Activated naive CD4-positive, alpha-beta T cell (primary cell): ENCODE measurements around the gene EPHA4.

ENCODE experiments used
- DNase-seq, 4 experiments: peaks; one replicate each; lab custom pipeline; 2025; lab: John Stamatoyannopoulos, UW

EPHA4 gene

DNA sequence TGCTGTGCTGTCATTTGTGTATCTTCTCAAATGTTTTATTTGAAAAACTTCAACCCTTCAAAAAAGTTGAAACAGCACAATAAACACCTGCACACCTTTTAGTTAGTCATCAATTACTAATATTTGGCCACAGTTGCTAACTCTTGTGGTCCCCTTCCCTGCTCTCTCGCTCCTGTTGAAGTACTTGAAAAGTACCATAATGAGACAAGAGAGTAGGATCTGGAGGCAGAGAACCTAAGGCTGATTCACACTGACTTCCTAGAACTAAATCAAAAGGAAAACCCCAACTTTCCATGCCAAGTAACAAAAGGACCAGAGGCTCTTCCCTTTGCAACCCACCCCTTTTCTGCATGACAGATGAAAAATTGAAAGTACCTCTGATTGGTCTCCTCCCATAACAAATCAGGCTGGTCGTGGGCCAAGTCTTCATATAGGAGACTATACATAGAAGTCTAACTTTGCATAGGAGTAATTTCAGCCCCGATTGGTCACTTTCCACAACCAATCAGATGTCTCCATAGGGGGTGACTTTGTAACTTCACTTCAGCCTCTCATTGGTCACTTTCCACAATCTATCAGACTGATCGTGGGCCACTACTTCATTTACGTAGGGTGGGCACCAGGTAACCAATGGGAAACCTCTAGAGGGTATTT lies 179.7 kb downstream of the EPHA4 start:
- no peak for DNase-seq

DNA sequence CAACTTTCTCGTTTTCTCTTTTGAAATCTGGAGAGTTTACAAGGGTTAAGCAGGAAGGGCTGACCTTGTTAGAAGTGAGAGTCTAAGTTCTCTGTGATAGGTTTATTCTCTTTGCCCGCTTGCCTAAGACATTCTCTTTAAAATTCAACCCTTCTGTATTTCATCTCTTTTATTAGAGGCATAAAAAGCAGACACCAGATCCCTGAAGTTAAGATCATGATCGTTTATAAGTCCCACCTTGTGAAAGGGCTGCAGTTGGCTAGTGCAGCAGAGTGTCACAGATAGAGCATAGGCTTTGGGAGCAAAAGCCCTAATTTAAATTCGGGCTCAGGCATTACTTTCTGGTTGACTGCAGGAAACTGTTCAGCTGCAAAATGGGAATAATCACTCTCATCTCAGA lies 181.2 kb downstream of the EPHA4 start:
- DNase-seq, result no peak

- DNase-seq, result no peak
Measured at GRCh38 chr2:221389904-221390303, 182.2 kb downstream of the EPHA4 start.

DNA sequence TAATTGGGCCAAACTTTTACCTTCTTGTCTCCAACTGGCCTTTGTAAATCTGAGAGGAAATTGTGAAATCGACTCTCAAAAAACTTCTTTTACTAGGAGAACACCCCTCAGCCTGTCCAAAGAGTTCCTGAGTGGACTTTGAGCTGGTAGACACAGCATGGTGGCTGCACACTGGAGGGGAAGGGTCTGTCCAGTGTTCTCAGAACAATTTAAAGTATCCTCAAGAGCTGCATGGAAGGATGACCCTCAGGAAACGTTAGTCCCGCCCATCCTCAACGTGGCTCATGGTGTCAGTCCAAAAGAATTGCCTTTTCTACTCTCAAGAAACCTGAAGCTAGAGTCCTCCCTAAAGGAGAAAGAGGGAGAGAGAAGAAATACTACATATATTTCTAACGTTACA lies 182.7 kb downstream of the EPHA4 start:
- no peak for DNase-seq

- no peak for DNase-seq
Measured at GRCh38 chr2:221388891-221389290, 183.2 kb downstream of the EPHA4 start.

- DNase-seq, result no peak
Measured at GRCh38 chr2:221385716-221386115, 186.4 kb downstream of the EPHA4 start.

- no peak for DNase-seq
Measured at GRCh38 chr2:221381928-221382488, 190.1 kb downstream of the EPHA4 start.

- DNase-seq, result no peak
Measured at GRCh38 chr2:221380686-221381085, 191.4 kb downstream of the EPHA4 start.

- no peak for DNase-seq
Measured at GRCh38 chr2:221380062-221380461, 192.0 kb downstream of the EPHA4 start.

- no peak for DNase-seq
Measured at GRCh38 chr2:221377597-221377996, 194.5 kb downstream of the EPHA4 start.

DNA sequence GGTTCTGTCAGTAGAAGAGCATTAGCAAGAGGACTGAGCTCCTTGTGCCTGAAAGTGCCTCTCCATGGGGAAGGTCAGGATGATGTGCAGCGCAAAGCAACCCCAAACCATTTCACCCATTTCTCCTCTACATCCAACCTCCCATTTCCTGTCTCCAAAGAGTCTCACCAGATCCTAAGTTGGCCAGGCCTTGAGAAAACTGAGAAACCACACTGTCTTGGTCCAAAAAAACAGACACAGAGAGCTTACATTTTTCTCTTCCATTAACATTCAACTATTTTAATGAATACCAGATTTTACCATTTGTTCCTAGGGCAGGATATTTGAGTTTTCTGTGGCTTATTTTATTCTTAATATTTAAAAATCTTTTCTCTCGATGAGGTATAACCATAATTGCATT lies 195.0 kb downstream of the EPHA4 start:
- no peak for DNase-seq

DNA sequence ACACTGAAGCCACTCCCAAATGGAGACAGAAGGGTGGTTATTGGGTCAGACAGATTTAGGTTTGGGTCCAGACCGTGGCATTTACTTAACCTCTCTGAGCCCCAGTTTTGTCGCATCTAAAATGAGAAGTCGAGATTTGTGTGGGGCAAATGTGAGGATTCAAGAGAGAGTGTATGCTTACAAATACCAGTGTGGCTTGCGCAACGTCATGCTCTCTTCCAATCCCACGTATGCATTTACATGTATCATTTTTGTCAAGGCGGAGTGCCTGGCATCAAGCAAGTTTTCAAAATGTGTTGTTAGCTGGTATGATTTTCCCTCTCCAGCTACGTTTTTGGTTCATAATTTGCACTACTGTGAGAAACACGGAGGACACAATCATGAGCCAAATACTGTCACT lies 197.9 kb downstream of the EPHA4 start:
- DNase-seq, result no peak

GRCh38 chr2:221372907-221373306 lies 199.2 kb downstream of the EPHA4 start:
- DNase-seq, result no peak

DNA sequence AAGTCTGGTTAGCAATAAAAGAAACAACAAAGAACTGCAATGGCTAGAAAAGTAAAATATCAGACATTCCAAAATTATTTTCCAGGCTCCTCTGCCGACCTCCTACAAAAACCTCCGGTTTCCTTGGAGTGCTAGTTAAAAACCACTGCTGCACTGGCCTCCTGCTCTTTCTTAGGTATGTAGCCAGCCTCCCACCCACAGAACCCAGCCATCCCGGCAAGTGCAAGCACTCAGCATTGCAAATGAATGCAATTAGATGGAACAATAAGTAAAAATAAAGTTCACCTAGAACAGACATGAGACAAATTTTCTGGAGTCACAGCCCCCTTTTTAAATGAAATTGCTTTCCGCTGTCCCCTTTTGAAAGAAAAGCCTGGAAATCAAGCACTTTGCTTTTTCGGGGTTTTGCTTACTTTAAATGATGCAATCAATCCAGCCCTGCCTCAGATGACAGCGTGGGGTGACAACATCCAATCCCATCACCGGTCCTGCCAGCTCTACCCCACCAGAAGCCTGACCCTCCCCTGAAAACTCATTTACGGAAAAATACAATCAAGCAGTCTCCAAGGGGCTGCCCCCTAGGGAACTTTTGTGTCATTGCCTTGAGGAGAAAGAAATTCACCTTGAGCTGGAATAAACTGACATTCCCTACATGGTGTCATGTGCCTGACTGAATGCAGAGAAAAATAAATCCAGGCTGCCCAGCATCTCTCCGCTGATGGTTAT lies 199.8 kb downstream of the EPHA4 start:
- no peak for DNase-seq

- DNase-seq, result no peak
Measured at GRCh38 chr2:221371347-221371746, 200.8 kb downstream of the EPHA4 start.

GRCh38 chr2:221370857-221371211 lies 201.3 kb downstream of the EPHA4 start:
- no peak for DNase-seq

DNA sequence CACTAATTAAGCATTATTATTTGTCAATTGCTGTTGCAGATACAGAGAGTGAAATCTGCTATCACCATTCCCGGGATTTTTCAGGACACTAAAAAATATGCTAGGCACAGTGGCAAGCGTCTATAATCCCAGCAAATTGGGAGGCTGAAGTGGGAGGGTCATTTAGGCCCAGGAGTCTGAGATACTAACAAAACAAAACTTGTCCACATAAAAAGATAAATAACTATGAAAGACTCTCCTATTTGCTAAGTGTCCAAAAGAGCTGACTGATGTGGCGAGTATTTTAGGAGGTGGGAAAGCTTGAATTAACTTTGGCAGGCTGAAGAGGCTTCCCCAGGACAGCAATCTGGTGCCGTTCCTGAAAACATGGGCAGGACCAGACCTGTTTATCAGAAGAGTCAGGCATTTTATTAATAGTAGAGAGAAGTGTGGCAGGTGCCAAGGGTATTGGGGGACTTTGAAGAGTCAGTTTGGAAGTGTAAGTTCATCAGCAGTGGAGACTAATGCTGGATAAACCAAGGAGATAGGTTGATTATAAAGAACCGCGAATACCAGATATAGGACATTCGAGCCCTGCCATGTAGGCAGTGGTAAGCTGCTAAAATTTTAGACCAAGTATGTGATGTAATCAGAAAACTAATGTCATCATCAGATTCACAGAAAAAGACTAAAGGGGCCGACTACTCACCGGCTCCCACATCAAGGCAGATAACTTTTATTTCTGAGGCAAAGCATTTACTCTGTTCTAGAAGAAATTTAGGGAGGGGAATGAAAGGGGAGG lies 201.8 kb downstream of the EPHA4 start:
- no peak for DNase-seq
